SU-DHL-6 (cell line): Measurements from ENCODE around the gene SHC2.

ENCODE experiments used
- CTCF ChIP-seq: fragments of 200-600 bp; sonication (generic); IDR thresholded peaks from one replicate; pipeline ENCODE4 v1.5.1; 2017; ENCODE audit warnings: antibody characterized with exemption, mild to moderate bottlenecking, low read length, moderate library complexity; ENCODE audit not compliant: insufficient read depth, poor library complexity, severe bottlenecking
- EZH2phosphoT487 ChIP-seq: fragments of 200-600 bp; sonication (generic), shearing (Covaris generic); conservative IDR thresholded peaks from 2 replicates; pipeline ENCODE4 v1.6.1; 2018; ENCODE audit warnings: mild to moderate bottlenecking, antibody characterized with exemption, low read length, moderate library complexity, mixed read lengths

DNA sequence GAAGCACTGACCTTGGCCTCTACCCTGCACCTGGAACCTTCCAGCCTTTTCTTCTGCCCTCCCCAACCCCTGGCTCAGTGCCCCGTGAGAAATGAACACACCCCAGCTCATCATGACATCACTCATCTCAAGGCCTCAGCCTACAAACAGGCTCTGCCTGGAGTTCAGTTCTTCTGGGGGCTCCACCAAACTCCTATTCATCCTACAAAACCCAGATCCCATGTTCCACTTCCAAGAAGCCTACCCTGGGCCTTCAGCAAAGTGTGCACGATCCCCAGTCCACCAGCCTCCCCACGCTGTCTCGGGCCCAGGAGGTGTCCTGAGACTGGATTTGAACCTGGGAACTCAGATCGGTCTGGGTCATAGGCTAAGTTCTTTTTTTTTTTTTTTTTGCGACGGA, 9.0 kb upstream of the SHC2 start:
- TF ChIP-seq CTCF = no peak
- TF ChIP-seq EZH2phosphoT487 = no peak
